Suprapubic skin (tissue), 4 donors: ENCODE results near the gene HSPA1L. TPM values are rescaled to one million over a fixed set of nuclear protein-coding genes. Genes with fewer than 3 reads are reported as not detected.
"Not testable (repeated sequence)": the region's sequence is repeated elsewhere in the genome, so short reads cannot be mapped to it uniquely, and the experiment has no call there.

Experiments
- DNase-seq, 2 donors: peaks; one replicate each; pipeline ENCODE4 v3.0.0-alpha.2; 2019; ENCODE audit warnings: low spot score in 2 of 2
- H3K27ac ChIP-seq: fragments of 200-600 bp; sonication (generic); one replicate; pipeline ENCODE4 v1.5.1; 2019
- H3K27me3 ChIP-seq: fragments of 200-600 bp; sonication (generic); one replicate; pipeline ENCODE4 v1.5.1; 2019
- H3K36me3 ChIP-seq: fragments of 200-600 bp; sonication (generic); one replicate; pipeline ENCODE4 v1.5.1; 2019
- H3K4me1 ChIP-seq: fragments of 200-600 bp; sonication (generic); one replicate; pipeline ENCODE4 v1.5.1; 2019
- H3K4me3 ChIP-seq: fragments of 200-600 bp; sonication (generic); one replicate; pipeline ENCODE4 v1.5.1; 2019; ENCODE audit warnings: mild to moderate bottlenecking
- H3K9me3 ChIP-seq: fragments of 200-600 bp; sonication (generic); one replicate; pipeline ENCODE4 v1.5.1; 2019
- CTCF ChIP-seq, 2 donors: fragments of 200-600 bp in 1 of 2; fragments of 450-650 bp in 1 of 2; sonication (generic) in 1 of 2; IDR thresholded peaks; one replicate each; pipeline ENCODE4 v1.5.1; 2016 to 2019; ENCODE audit warnings: antibody characterized with exemption in 2 of 2, mild to moderate bottlenecking in 1 of 2, moderate library complexity in 1 of 2
- EP300 ChIP-seq: sonication (generic); formaldehyde crosslinking; IDR thresholded peaks from one replicate; pipeline ENCODE4 v1.6.1; 2017; ENCODE audit warnings: antibody characterized with exemption
- POLR2A ChIP-seq, 2 donors: fragments of 450-650 bp; IDR thresholded peaks; one replicate each; pipeline ENCODE4 v1.6.1; 2017; ENCODE audit warnings: antibody characterized with exemption in 2 of 2, mild to moderate bottlenecking in 2 of 2, moderate library complexity in 2 of 2
- POLR2AphosphoS5 ChIP-seq, 3 donors: sonication (generic); formaldehyde crosslinking; IDR thresholded peaks; one replicate each; pipeline ENCODE4 v1.6.1; 2017; ENCODE audit warnings: antibody characterized with exemption in 3 of 3
- WGBS: methylation state at CpG from one replicate; pipeline ENCODE4 v1.1.5; 2018; 5-methylcytosine and 5-hydroxymethylcytosine counted together
- total RNA-seq, 4 donors: library from RNA; depleted of rRNA; stranded (reverse); fragments of >200 nt; gene quantifications; one replicate each; pipeline ENCODE4 v1.1.0, GENCODE V29; 2016

HSPA1L gene
- total RNA-seq, 4 donors from 2014 or later = 0.83 to 3.1 (median 1.8) TPM

- H3K4me1 ChIP-seq = no peaks in the 10 kb centered on the region
- no peaks in the 10 kb centered on the region for H3K36me3 ChIP-seq
- H3K27me3 ChIP-seq = no peaks in the 10 kb centered on the region
- 79% methylated on average over 2 of the region's 2 CpGs for WGBS
- DNase-seq = no peak
- H3K4me3 ChIP-seq = no peak overlapping the region
- H3K27ac ChIP-seq = no peak overlapping the region
- no peak for TF ChIP-seq CTCF (IDR thresholded peaks at IDR 0.05)
- TF ChIP-seq POLR2A (IDR thresholded peaks at IDR 0.05) = no peak
- TF ChIP-seq POLR2AphosphoS5 (IDR thresholded peaks at IDR 0.05) = no peak
- no peaks in the 10 kb centered on the region for H3K9me3 ChIP-seq
Observed at GRCh38 chr6:31851485-31851832, 36.4 kb upstream of the HSPA1L start.

DNA sequence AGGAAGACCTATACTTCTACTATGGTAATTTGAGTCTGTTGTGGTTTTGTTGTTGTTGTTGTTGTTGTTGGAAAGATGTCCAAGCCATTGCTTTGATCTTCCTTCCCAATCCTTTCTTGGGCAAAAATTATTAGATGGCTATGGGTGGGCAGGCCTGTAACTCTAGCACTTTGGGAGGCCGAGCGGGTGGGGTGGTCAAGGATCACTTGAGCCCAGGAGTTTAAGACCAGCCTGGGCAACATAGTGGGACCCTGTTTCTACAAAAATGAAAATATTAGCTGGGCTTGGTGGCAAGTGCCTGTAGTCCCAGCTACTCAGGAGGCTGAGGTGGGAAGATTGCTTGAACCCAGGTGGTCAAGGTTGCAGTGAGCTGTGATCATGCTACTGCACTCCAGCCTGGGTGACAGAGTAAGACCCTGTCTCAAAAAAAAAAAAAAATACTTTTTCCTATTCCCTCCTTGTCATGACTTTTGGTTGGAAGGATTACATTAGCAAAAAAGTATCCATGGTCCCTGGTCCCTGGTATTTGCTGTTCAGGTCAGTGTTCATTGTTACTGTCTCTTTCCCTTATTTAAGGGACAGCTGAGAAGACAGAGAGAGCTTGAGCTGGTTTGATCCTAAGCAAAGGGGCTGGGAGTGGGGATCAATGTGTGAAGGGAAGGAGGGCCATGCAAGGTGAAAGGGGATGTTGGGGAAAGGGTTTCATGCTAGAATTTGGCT lies 35.8 kb upstream of the HSPA1L start:
- Histone ChIP-seq H3K4me3 (no peak overlapping the region), H3K4me1 (no peaks in the 10 kb centered on the region), H3K9me3 (no peaks in the 10 kb centered on the region), H3K27me3 (no peaks in the 10 kb centered on the region), H3K27ac (no peak overlapping the region), H3K36me3 (no peaks in the 10 kb centered on the region)
- WGBS = 86% methylated on average over 2 of the region's 2 CpGs
- TF ChIP-seq POLR2A (IDR thresholded peaks at IDR 0.05) = no peak
- TF ChIP-seq POLR2AphosphoS5 (IDR thresholded peaks at IDR 0.05) = no peak
- no peak for TF ChIP-seq CTCF (IDR thresholded peaks at IDR 0.05)
- no peak for TF ChIP-seq EP300
- no peak for DNase-seq

- Histone ChIP-seq H3K27me3 (no peaks in the 10 kb centered on the region), H3K4me1 (no peaks in the 10 kb centered on the region), H3K4me3 (no peak overlapping the region), H3K9me3 (no peaks in the 10 kb centered on the region), H3K27ac (no peak overlapping the region), H3K36me3 (no peaks in the 10 kb centered on the region)
- WGBS = 73% methylated on average over 2 of the region's 2 CpGs
- no peak for DNase-seq
- TF ChIP-seq EP300 (no peak), POLR2AphosphoS5 (IDR thresholded peaks at IDR 0.05) (no peak), POLR2A (IDR thresholded peaks at IDR 0.05) (no peak), CTCF (IDR thresholded peaks at IDR 0.05) (no peak)
Observed at GRCh38 chr6:31847276-31847978, 32.3 kb upstream of the HSPA1L start.

GRCh38 chr6:31844507-31844906 lies 29.4 kb upstream of the HSPA1L start:
- no peaks in the 10 kb centered on the region for H3K27me3 ChIP-seq
- DNase-seq = no peak
- 98% methylated on average over 3 of the region's 3 CpGs for WGBS
- H3K4me3 ChIP-seq = no peak overlapping the region
- H3K4me1 ChIP-seq = no peaks in the 10 kb centered on the region
- TF ChIP-seq CTCF (IDR thresholded peaks at IDR 0.05) = no peak
- no peak for TF ChIP-seq POLR2AphosphoS5 (IDR thresholded peaks at IDR 0.05)
- no peak for TF ChIP-seq EP300
- TF ChIP-seq POLR2A (IDR thresholded peaks at IDR 0.05) = no peak
- H3K27ac ChIP-seq = no peak overlapping the region
- H3K36me3 ChIP-seq = peaks cover 16% of the 10 kb centered on the region
- H3K9me3 ChIP-seq = no peaks in the 10 kb centered on the region

GRCh38 chr6:31842053-31842452 lies 27.0 kb upstream of the HSPA1L start:
- Histone ChIP-seq H3K36me3 (peaks cover 40% of the 10 kb centered on the region), H3K27ac (no peak overlapping the region), H3K4me3 (no peak overlapping the region), H3K9me3 (no peaks in the 10 kb centered on the region), H3K27me3 (no peaks in the 10 kb centered on the region), H3K4me1 (peaks cover 18% of the 10 kb centered on the region)
- WGBS = 73% methylated on average over 9 of the region's 9 CpGs
- DNase-seq = no peak
- TF ChIP-seq CTCF (IDR thresholded peaks at IDR 0.05) (no peak), POLR2A (IDR thresholded peaks at IDR 0.05) (no peak), EP300 (no peak)

DNA sequence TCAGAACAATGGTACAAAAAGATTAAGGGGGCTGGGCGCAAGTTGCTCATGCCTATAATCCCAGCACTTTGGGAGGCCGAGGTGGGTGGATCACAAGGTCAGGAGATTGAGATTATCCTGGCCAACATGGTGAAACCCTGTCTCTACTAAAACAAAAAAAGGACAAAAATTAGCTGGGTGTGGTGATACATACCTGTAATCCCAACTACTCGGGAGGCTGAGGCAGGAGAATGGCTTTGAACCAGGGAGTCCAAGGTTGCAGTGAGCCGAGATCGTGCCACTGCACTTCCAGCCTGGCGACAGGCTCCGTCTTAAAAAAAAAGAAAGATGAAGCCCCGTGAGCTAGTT lies 24.7 kb upstream of the HSPA1L start:
- not testable (repeated sequence) for H3K27ac ChIP-seq, DNase-seq, H3K4me3 ChIP-seq, H3K27me3 ChIP-seq, H3K9me3 ChIP-seq
- 82% methylated on average over 8 of the region's 8 CpGs for WGBS
- Histone ChIP-seq H3K36me3 (peaks cover 41% of the 10 kb centered on the region), H3K4me1 (peaks cover 38% of the 10 kb centered on the region)
